Stimulated activated CD8-positive, alpha-beta memory T cell treated with anti-CD3 and anti-CD28 coated beads, Interleukin-4, amount 100 ng/mL, for 1 hour (primary cell): Measurements from ENCODE around the gene FAM177B.

Experiments
- DNase-seq, 2 donors: peaks; one replicate each; pipeline ENCODE4 v3.0.0-alpha.2; 2020; ENCODE audit warnings: low read depth in 2 of 2, low spot score in 1 of 2

Gene FAM177B

DNA sequence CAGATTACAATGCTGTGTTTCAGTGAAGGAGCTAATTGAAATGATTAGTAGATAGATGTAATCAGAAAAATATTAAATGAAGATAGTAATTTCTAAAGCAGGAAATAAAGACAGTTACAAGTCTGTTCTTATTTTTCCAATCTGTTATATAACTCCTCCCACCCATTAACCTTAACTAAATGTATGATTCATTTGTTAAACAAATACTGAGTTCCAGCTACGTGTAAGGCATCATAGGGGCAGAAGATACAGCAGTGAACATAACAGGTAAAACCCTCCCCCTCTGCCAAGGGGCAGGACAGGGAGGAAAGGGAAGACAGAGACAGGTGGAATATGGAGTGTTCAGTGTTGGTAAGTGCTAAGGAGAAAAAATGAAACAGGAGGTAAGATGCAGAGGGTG, at the start of gene FAM177B:
FAM177B (plus strand) TSS at position 231 of the 400 bp plus-strand sequence. CDS start 9,344 bp downstream, outside the sequence.
- DNase-seq: no peak

DNA sequence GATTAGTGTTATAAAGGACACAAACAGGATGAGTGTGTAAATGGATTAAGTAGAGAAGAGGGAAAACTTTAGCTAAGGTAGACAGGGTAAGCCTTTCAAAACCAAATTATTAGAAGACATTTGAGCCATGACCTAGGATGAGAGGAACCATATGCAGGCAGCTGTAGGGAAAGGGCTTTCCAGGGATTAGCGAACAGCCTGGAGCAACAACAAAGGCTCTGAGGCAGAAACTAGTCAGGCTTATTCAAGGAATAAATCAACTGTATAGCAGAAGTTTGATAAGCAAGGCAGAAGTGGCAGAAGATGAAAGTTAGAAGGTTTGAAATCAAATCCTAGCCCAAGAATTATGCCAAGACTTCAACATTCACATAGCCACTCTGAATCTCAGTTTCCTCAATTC, 46.0 kb upstream of the FAM177B start:
- DNase-seq: no peak

GRCh38 chr1:222694927-222695326, 42.1 kb upstream of the FAM177B start:
- DNase-seq: no peak

GRCh38 chr1:222696741-222697140, 40.3 kb upstream of the FAM177B start:
- DNase-seq: no peak

- DNase-seq: no peak
These were observed 39.8 kb upstream of the FAM177B start for GRCh38 chr1:222697203-222697602.

- no peak for DNase-seq
These were observed 39.2 kb upstream of the FAM177B start for GRCh38 chr1:222697826-222698225.

- DNase-seq: no peak
These were observed 34.8 kb upstream of the FAM177B start for GRCh38 chr1:222702210-222702609.

- DNase-seq: no peak
These were observed 32.7 kb upstream of the FAM177B start for GRCh38 chr1:222704260-222704659.

GRCh38 chr1:222706815-222707214, 30.2 kb upstream of the FAM177B start:
- no peak for DNase-seq

DNA sequence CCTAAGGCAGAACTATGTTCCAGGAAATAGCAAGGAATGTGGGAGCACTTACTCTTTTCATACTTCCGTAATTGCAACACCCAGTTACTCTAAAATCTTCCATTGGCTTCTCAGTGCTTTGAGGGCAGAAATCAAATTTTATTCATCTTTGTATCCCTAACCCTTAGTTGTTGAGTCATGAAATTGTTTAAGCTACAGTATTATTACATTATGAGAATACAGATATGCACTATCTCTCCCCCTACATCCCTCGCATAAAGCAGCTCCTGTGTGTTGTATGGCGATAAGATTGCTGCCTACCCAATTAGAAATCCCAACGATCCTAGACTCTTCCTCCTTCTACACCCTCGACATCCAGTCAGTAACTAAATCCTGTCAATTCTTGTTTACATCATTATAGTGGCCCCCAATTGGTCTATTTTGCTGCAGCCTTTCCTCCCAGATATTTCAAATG, 27.3 kb upstream of the FAM177B start:
- no peak for DNase-seq

GRCh38 chr1:222711319-222712252, 25.4 kb upstream of the FAM177B start:
- peak in 1 of 2 donors; percentile 26 for DNase-seq

DNA sequence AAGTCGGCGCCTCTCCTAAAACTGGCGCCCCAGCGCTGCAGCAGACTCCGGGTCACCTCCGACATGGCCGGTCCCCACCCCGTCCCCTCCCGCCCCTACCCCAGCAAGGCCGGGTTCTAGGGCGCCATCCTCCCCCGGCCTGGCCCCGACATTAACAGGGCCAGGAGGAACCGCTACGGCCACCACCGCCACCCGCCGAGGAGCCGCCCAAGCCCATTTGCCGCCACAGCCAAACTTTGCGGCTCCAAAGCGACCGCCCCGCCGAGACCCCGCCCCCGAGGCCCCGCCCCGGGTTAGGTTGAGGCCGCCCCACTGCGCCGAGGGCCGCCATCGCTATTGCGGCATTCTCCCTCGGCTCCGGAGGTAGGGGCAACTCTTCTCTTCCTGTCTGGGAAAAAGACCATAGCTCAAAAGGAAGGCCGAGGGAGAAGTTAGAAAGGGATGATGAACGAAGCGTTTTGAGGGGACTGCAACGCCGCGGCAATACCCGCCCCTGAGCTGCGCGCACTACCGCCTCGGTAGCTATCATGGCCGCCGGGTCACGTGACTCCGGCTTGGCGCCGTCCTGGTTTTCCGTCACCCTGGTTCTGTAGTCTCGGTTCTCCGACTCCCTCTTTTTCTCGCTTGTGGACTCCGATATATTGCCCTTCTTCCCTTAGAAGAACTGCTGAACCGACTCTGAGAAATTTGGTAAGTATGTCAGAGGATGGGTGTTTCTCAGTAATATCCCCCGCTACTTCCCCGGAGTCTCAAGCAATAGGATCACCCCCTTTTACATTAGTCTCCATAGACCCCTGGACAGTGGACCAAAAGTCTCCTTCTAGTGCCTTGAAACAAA, 24.5 kb upstream of the FAM177B start, which contains the start of the genes AIDA and BROX:
AIDA (minus strand) TSS at position 239 of the 838 bp plus-strand sequence; CDS start at position 65, 174 bp downstream.
BROX (plus strand) TSS at position 312 of the 838 bp plus-strand sequence. CDS start 3,136 bp downstream, outside the sequence.
- peak; percentile 93 to 96 for DNase-seq

DNA sequence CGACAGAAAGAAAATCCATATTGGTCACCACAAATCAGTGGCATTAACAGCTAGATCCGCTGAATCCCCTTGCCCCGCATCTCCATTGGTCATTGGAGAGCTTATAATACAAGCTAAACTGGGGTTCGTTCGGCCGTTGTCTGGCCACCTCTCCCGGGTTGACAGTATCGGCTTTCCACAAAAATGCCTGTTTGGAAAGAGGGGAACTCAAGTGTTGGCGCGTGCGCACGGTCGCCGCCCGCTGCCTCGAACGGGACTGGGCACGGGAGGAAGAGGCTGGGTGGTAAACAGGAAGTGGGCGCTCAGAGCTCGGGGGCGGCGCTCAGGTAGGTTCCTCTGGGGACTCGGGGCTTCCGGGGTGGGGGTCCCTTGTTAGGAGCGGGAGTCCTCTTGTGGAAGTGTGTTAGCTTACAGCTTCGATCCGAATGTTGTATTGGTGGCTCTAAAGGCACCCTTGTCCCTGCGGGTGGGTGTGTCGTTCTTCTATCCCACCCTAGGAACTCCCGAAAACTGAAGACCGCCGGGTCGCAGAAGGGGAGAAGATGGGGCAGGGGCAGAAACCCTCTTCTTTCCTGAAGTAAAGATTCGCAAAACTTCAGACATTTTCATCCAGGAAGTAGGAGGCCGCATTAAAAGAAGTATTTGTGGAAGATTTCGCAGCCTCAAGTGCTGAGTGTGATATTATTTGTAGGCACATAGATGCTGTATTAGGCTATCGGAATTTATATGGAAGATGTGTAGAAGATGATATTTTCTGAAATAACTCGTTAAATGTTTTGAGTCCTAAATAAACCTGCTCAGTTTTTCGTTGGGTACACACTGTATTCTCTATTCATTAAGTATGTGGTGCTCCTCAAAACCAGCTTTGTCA, 23.7 kb upstream of the FAM177B start:
- peak; percentile 84 to 86 for DNase-seq

DNA sequence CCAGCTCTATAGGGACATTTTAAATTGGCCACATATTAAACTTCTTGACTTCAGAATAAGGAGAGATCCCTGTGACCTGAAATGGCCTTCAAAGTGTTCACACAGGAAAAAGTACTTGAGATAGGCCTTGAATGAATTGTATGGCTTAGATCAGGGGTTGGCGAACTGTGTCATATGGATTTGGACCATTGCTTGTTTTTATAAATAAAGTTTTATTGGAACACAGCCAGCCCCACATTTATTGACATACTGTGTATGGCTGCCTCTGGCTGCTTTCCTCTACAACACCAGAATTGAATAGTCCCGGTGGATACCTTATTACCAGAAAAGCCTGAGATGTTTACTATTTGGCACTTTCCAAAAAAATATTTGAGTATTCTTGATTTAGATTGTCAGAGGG, 20.6 kb upstream of the FAM177B start:
- DNase-seq: no peak

DNA sequence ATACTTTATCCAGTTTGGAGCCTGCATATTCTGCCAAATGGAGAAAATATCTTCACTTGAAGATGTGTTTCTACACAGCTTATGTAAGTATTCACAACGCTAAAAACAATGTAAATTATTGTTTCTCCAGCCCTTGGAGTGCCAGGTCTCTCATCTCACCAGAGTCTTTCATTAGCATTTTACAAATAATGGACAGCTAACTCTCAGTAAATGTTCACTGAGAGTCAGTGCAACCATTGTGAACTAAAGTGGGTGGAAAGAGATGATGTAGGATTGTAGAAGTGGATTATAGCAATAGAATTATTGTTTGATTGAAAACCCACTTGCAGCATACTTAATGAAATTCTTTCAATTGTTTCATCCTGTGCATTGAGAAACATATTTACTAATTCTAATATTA, 8.3 kb upstream of the FAM177B start:
- no peak for DNase-seq

- no peak for DNase-seq
These were observed 6.1 kb upstream of the FAM177B start for GRCh38 chr1:222730866-222731265.

- no peak for DNase-seq
These were observed 4.5 kb upstream of the FAM177B start for GRCh38 chr1:222732216-222733159.

GRCh38 chr1:222734740-222735139, 2.3 kb upstream of the FAM177B start:
- DNase-seq: no peak

DNA sequence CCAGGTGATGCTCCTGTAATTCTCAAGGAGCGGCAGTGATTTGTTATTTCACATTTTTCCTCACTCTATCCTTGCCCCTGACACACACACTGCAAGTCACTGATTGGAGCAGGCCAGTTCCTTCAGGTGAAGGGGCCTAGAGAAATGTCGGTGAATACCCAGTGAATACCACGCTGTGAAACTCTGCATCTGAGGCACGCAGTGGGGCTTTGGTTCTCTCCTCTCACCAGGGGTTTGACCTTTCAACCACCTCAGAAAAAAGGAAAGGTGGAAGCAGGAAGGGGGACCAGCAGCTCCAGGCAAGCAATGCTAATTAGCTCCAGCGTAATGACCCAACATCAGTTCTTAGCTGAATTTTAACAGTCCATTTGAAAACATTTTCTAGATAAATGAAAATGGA, 532 bp upstream of the FAM177B start:
- DNase-seq: no peak
